Tibial nerve (tissue), 4 donors: Measurements from ENCODE around the gene DDOST. TPM values are rescaled to one million over a fixed set of nuclear protein-coding genes. Genes with fewer than 3 reads are reported as not detected.

Experiments used
- DNase-seq, 2 donors: peaks; one replicate each; pipeline ENCODE4 v3.0.0-alpha.2; 2019; ENCODE audit warnings: low spot score in 2 of 2
- H3K27ac ChIP-seq, 4 donors: fragments of 200-600 bp; sonication (generic) in 3 of 4; one replicate each; pipeline ENCODE4 v1.5.1; 2017 to 2019; ENCODE audit warnings: mild to moderate bottlenecking in 1 of 4
- H3K27me3 ChIP-seq, 2 donors: fragments of 200-600 bp; sonication (generic) in 1 of 2; one replicate each; pipeline versions ENCODE4 v1.5.1 to v1.6.0; 2017 to 2019
- H3K36me3 ChIP-seq, 3 donors: fragments of 200-600 bp; sonication (generic); one replicate each; pipeline ENCODE4 v1.5.1; 2018 to 2019
- H3K4me1 ChIP-seq, 4 donors: fragments of 200-600 bp; sonication (generic) in 3 of 4; one replicate each; pipeline ENCODE4 v1.5.1; 2017 to 2019
- H3K4me3 ChIP-seq, 4 donors: fragments of 200-600 bp; sonication (generic) in 3 of 4; one replicate each; pipeline ENCODE4 v1.5.1; 2017 to 2019; ENCODE audit warnings: mild to moderate bottlenecking in 1 of 4, moderate library complexity in 1 of 4
- H3K9me3 ChIP-seq, 4 donors: fragments of 200-600 bp; sonication (generic) in 3 of 4; one replicate each; pipeline ENCODE4 v1.5.1; 2017 to 2019
- EP300 ChIP-seq, 2 donors: sonication (generic); formaldehyde crosslinking; IDR thresholded peaks; one replicate each; pipeline ENCODE4 v1.6.1; 2017; ENCODE audit warnings: antibody characterized with exemption in 2 of 2, mild to moderate bottlenecking in 1 of 2
- POLR2A ChIP-seq, 2 donors: fragments of 450-650 bp; IDR thresholded peaks; one replicate each; pipeline ENCODE4 v1.6.1; 2017; ENCODE audit warnings: antibody characterized with exemption in 2 of 2, mild to moderate bottlenecking in 2 of 2, moderate library complexity in 2 of 2
- WGBS, 2 donors: methylation state at CpG; one replicate each; pipeline ENCODE4 v1.1.5; 2018; 5-methylcytosine and 5-hydroxymethylcytosine counted together
- total RNA-seq, 4 donors: library from RNA; depleted of rRNA; stranded (reverse); fragments of >200 nt; gene quantifications; one replicate each; pipeline ENCODE4 v1.1.0, GENCODE V29; 2016
- TF ChIP-seq, protein P1 (sequence below), 5 experiments: fragments of 200-600 bp in 3 of 5; fragments of 450-650 bp in 2 of 5; sonication (generic) in 3 of 5; IDR thresholded peaks; one replicate each; pipeline ENCODE4 v1.5.1; 2016 to 2019; ENCODE audit warnings: antibody characterized with exemption in 5 of 5, mild to moderate bottlenecking in 3 of 5, moderate library complexity in 2 of 5

Gene DDOST
- total RNA-seq, 4 donors from 2014 or later, result 79.7 to 115 (median 99.6) TPM

DNA sequence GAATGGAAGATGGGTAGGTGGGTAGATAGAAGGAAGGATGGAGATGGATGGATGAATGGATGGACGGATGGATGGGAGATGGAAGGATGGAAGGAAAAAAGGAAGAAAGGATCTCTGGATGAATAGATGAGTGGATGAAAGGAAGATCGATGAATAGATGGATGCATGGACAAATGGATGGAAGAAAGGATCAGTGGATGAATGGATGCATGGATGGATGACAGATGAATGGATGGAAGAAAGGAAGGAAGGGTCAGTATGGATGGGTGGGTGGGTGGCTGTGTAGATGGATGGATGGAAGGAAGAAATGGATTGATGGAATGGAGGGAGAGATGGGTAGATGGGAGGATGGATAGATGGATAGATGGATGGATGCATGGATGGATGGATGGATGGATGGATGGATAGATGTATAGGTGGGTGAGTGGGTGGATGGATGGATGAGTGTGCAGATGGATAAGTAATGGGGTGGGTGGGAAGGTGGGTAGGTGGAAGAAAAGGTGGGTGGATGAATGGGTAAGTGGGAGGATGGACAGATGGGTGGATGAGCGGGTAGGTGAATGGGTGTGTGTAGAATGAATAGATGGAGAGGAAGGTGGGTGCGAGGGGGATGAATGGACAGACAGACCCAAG, 42.1 kb upstream of the DDOST start:
- TF ChIP-seq EP300 (IDR thresholded peaks at IDR 0.05), result no peak
- TF ChIP-seq, protein P1, sequence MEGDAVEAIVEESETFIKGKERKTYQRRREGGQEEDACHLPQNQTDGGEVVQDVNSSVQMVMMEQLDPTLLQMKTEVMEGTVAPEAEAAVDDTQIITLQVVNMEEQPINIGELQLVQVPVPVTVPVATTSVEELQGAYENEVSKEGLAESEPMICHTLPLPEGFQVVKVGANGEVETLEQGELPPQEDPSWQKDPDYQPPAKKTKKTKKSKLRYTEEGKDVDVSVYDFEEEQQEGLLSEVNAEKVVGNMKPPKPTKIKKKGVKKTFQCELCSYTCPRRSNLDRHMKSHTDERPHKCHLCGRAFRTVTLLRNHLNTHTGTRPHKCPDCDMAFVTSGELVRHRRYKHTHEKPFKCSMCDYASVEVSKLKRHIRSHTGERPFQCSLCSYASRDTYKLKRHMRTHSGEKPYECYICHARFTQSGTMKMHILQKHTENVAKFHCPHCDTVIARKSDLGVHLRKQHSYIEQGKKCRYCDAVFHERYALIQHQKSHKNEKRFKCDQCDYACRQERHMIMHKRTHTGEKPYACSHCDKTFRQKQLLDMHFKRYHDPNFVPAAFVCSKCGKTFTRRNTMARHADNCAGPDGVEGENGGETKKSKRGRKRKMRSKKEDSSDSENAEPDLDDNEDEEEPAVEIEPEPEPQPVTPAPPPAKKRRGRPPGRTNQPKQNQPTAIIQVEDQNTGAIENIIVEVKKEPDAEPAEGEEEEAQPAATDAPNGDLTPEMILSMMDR (IDR thresholded peaks at IDR 0.05), result no peak
- TF ChIP-seq POLR2A (IDR thresholded peaks at IDR 0.05), result no peak
- Histone ChIP-seq H3K4me3 (no peak overlapping the region), H3K27ac (no peak overlapping the region), H3K4me1 (no peaks in the 10 kb centered on the region), H3K27me3 (no peaks in the 10 kb centered on the region), H3K9me3 (no peaks in the 10 kb centered on the region), H3K36me3 (no peaks in the 10 kb centered on the region)
- DNase-seq, result no peak
- WGBS, 2 donors, result 86 to 88% methylated on average over 4 of the region's 4 CpGs

DNA sequence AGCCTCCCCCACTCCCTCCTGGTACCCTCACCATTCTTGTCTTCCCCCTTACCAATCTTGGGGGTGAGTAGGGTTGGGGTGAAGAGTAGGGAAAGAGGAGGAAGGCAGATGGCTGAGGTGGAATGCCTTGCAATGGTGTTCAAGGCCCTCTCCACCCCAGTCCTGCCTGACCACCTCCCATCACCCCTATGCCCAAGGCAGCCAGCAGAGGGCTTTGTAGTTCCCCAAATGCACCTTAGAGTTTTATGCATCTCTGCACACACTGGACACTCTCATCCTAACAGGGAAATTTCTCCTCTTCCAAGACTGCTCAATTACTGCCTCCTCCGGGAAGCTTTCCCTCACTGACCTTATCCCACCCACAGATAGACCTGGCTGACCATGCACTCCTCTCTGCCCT, 41.2 kb upstream of the DDOST start:
- TF ChIP-seq, protein P1 (IDR thresholded peaks at IDR 0.05), result no peak
- TF ChIP-seq POLR2A (IDR thresholded peaks at IDR 0.05) (no peak), EP300 (IDR thresholded peaks at IDR 0.05) (no peak)
- H3K36me3 ChIP-seq, result no peaks in the 10 kb centered on the region
- peaks cover 0 to under 1% (median 0%) of the 10 kb centered on the region in 4 donors for H3K4me1 ChIP-seq
- H3K9me3 ChIP-seq, result no peaks in the 10 kb centered on the region
- no peak for DNase-seq
- no peak overlapping the region for H3K4me3 ChIP-seq
- H3K27me3 ChIP-seq, result no peaks in the 10 kb centered on the region
- WGBS, 2 donors, result 60 to 80% methylated on average over 1 of the region's 1 CpG
- H3K27ac ChIP-seq, result no peak overlapping the region

DNA sequence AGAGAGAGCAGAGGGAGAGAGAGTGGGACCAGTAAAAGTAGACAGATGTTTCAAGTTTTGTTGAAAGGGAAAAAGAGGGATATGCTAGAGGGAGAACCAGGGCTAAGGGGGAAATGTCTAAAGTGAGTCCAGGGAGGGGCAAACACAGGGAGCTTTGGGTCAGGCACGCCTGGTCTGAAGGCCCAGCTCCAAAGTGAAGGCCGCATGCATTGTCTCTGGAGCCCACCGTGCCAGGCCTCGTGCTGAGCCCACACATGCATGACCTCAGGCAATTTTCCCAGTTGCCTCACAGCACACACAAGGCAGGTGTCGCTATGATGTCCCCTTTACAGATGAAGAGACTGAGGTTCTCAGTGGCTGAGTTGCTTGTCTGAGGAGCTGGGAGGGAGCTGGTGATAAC, 40.7 kb upstream of the DDOST start:
- Histone ChIP-seq H3K27me3 (no peaks in the 10 kb centered on the region), H3K4me1 (peaks cover 0 to 6% (median 2%) of the 10 kb centered on the region in 4 donors), H3K4me3 (no peak overlapping the region), H3K27ac (no peak overlapping the region), H3K9me3 (no peaks in the 10 kb centered on the region), H3K36me3 (no peaks in the 10 kb centered on the region)
- no peak for DNase-seq
- 67 to 74% methylated on average over 5 of the region's 5 CpGs for WGBS, 2 donors
- TF ChIP-seq, protein P1 (IDR thresholded peaks at IDR 0.05), result no peak
- TF ChIP-seq EP300 (IDR thresholded peaks at IDR 0.05) (no peak), POLR2A (IDR thresholded peaks at IDR 0.05) (no peak)

DNA sequence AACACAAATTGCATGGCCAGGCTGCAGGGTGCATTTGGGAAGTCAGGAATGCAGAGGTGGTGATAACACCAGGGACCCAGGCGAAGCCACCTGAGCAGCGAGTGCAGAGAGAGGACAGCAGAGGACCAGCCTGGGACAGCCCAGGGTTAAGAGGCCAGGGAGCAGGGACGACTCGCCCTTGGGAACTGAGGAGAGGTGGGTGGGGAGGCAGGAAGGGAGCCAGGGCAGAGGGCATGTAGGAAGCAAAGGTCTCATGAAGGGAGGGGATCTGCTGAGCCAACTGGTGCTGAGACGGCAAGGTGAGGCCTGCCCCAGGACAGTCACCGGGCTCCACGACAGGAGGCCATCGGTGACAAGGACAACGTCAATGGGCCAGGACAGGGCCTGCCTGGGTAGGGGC, 40.3 kb upstream of the DDOST start:
- no peaks in the 10 kb centered on the region for H3K36me3 ChIP-seq
- H3K9me3 ChIP-seq, result no peaks in the 10 kb centered on the region
- no peaks in the 10 kb centered on the region for H3K27me3 ChIP-seq
- TF ChIP-seq, protein P1 (IDR thresholded peaks at IDR 0.05), result no peak
- TF ChIP-seq EP300 (IDR thresholded peaks at IDR 0.05) (no peak), POLR2A (IDR thresholded peaks at IDR 0.05) (no peak)
- WGBS, 2 donors, result 83% methylated on average over 9 of the region's 9 CpGs
- no peak overlapping the region for H3K4me3 ChIP-seq
- H3K27ac ChIP-seq, result no peak overlapping the region
- peaks cover 0 to 10% (median 2%) of the 10 kb centered on the region in 4 donors for H3K4me1 ChIP-seq
- DNase-seq, result no peak

DNA sequence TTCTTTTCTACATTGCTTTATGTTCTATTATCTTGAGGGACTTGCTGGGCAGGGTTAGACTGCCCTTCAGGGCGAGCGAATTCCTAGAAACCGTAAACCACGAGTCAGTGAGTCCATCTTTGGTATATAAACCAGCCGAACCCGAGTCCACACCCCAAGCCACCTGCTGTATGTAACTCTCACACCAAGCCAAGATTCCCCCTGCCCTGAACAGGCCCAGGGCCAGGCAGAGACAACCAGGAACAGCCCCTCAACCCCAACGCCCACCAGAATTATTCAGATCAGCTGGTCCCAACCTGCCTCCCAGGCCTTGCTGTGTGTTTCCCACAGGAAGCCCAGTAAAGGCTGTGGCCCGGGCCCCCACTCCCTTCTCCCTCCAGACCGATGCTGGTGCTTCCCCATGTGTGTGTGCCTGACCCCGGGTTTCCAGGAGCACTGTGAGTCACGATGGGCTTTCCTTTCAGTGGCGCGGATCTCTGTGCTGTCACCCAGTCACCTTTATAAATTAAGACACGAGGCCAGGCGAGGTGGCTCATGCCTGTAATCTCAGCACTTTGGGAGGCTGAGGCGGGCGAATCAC, 39.6 kb upstream of the DDOST start:
- DNase-seq, result no peak
- peaks cover 0 to 12% (median 4%) of the 10 kb centered on the region in 4 donors for H3K4me1 ChIP-seq
- TF ChIP-seq POLR2A (IDR thresholded peaks at IDR 0.05) (no peak), EP300 (IDR thresholded peaks at IDR 0.05) (no peak)
- TF ChIP-seq, protein P1 (IDR thresholded peaks at IDR 0.05), result no peak
- H3K9me3 ChIP-seq, result no peaks in the 10 kb centered on the region
- 79 to 91% methylated on average over 17 of the region's 17 CpGs for WGBS, 2 donors
- H3K36me3 ChIP-seq, result no peaks in the 10 kb centered on the region
- no peak overlapping the region for H3K27ac ChIP-seq
- H3K4me3 ChIP-seq, result no peak overlapping the region
- no peaks in the 10 kb centered on the region for H3K27me3 ChIP-seq
